ENCODE results near the gene RERGL. TPM values are rescaled to one million over a fixed set of nuclear protein-coding genes. Genes with fewer than 3 reads are reported as not detected.

RERGL gene
- total RNA-seq, 1 experiment from 2014 or later, result not detected

DNA sequence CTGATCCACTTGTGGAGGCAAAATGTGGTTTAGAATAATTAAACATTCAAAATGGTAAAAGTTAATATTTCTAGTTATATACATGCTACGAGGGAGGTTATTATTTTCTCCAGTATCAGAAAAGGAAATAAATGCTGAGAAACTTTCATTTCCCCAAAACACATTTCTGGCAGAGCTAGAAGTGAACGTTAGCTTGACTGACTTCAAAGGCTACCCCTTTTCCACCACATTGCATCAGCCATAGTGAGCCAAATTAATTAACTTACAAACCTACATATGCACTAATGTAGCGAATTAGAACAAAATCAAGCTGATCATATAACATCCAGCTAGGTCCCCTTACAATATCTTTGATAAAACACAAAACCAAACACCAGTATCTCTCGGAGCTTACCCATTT lies 49.3 kb upstream of the RERGL start:
- H3K9me3 ChIP-seq (ENCODE audit: control insufficient read depth, low read depth, low read length), result no peaks in the 10 kb centered on the region
- H2BK20ac ChIP-seq (ENCODE audit: low read depth, low read length, poor library complexity, severe bottlenecking), result no peak overlapping the region
- H3K79me1 ChIP-seq (ENCODE audit: insufficient read depth, low read depth, low read length, poor library complexity, severe bottlenecking), result no peaks in the 10 kb centered on the region
- H4K8ac ChIP-seq (replicated peaks; ENCODE audit: insufficient read length, low read depth, low read length), result no peak overlapping the region
- no peak overlapping the region for H2BK120ac ChIP-seq (ENCODE audit: low read depth, low read length, poor library complexity, severe bottlenecking)
- Mint-ChIP-seq H3K36me3 (ENCODE audit: insufficient read depth in 1 of 3, low read depth in 3 of 3) (no peaks in the 10 kb centered on the region), H3K4me3 (no peak overlapping the region), H3K9me3 (no peaks in the 10 kb centered on the region), H3K4me1 (peaks cover 4 to 10% of the 10 kb centered on the region in 2 experiments; a peak in 3 of 4 replicates), H3K27ac (no peak overlapping the region), H3K27me3 (ENCODE audit: low read depth) (no peaks in the 10 kb centered on the region)
- no peak overlapping the region for H4K91ac ChIP-seq (ENCODE audit: insufficient read length, low read depth, low read length)
- no peak overlapping the region for H3K56ac ChIP-seq (ENCODE audit: insufficient read length, low read depth, low read length)
- H3K18ac ChIP-seq (ENCODE audit: insufficient read length, low read depth, low read length), result no peak overlapping the region
- no peak overlapping the region for H3K23ac ChIP-seq (ENCODE audit: insufficient read length, low read depth, low read length)
- H4K20me1 ChIP-seq (ENCODE audit: control insufficient read depth, insufficient read depth, insufficient read length), result no peaks in the 10 kb centered on the region
- no peak overlapping the region for H2BK5ac ChIP-seq (ENCODE audit: insufficient read length, low read length)
- no peak overlapping the region for H3K27ac ChIP-seq (ENCODE audit: insufficient read length, low read depth, low read length)
- no peak overlapping the region for H2AFZ ChIP-seq (ENCODE audit: low read length)
- TF ChIP-seq, protein P1, sequence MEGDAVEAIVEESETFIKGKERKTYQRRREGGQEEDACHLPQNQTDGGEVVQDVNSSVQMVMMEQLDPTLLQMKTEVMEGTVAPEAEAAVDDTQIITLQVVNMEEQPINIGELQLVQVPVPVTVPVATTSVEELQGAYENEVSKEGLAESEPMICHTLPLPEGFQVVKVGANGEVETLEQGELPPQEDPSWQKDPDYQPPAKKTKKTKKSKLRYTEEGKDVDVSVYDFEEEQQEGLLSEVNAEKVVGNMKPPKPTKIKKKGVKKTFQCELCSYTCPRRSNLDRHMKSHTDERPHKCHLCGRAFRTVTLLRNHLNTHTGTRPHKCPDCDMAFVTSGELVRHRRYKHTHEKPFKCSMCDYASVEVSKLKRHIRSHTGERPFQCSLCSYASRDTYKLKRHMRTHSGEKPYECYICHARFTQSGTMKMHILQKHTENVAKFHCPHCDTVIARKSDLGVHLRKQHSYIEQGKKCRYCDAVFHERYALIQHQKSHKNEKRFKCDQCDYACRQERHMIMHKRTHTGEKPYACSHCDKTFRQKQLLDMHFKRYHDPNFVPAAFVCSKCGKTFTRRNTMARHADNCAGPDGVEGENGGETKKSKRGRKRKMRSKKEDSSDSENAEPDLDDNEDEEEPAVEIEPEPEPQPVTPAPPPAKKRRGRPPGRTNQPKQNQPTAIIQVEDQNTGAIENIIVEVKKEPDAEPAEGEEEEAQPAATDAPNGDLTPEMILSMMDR (conservative IDR thresholded peaks at IDR 0.05), result no peak
- no peak overlapping the region for H3K4ac ChIP-seq (ENCODE audit: low read depth, low read length)
- H3K9ac ChIP-seq (ENCODE audit: extremely low read depth, insufficient read length, low read length), result no peak overlapping the region
- no peak overlapping the region for H3K14ac ChIP-seq (ENCODE audit: insufficient read depth, low read length)
- no peaks in the 10 kb centered on the region for H3K4me1 ChIP-seq (ENCODE audit: insufficient read depth, low read length)
- H3K23me2 ChIP-seq (ENCODE audit: insufficient read length, low read depth, low read length, poor library complexity, severe bottlenecking), result no peaks in the 10 kb centered on the region
- DNase-seq, result no peak
- no peaks in the 10 kb centered on the region for H3K27me3 ChIP-seq (ENCODE audit: insufficient read depth, low read length)
- H3T11ph ChIP-seq (ENCODE audit: low read length), result no peak overlapping the region
- no peak overlapping the region for H2BK15ac ChIP-seq (ENCODE audit: low read depth, low read length)
- WGBS (ENCODE audit: extremely low coverage, insufficient read length, low lambda C conversion rate), result no CpG with 5 or more reads among the region's 4 CpGs
- H3K79me2 ChIP-seq (ENCODE audit: insufficient read depth, low read length), result no peaks in the 10 kb centered on the region
- no peak overlapping the region for H2BK12ac ChIP-seq (ENCODE audit: insufficient read length, low read depth, low read length)
- no peak overlapping the region for H3K4me2 ChIP-seq (ENCODE audit: insufficient read depth, insufficient read length, low read length)
- no peak overlapping the region for H2AK5ac ChIP-seq (ENCODE audit: insufficient read length, low read length)
- no peak overlapping the region for H4K5ac ChIP-seq (ENCODE audit: insufficient read length, low read depth, low read length)

Data from H9 (cell line).